HepG2 (cell line): ENCODE measurements around the gene ZMIZ1. TPM values are rescaled to one million over a fixed set of nuclear protein-coding genes. Genes with fewer than 3 reads are reported as not detected.
A peak's percentile ranks its signal among the peaks of the same experiment; 100 is the strongest.

Experiments
- ATAC-seq: fragments of 200-7000 bp; cut with Tn5 transposase; 3 replicates; pipeline ENCODE4 v1.9.1; 2020; ENCODE audit warnings: mild to moderate bottlenecking, moderate library complexity
- BruUV-seq: library from RNA; stranded (reverse); fragments of 400-500 nt; replicated peaks from 2 replicates; lab custom pipeline; 2021; lab: Mats Ljungman, UMichigan
- CTCF ChIA-PET: fragments of 300-600 bp; formaldehyde crosslinking; extraction: SDS; loops from one replicate; lab custom pipeline; 2021; ENCODE audit warnings: low total read pairs, inconsistent platforms, low intra/inter-chr PET ratio; lab: Yijun Ruan, JAX
- POLR2A ChIA-PET: fragments of 350-600 bp; sonication (Branson Sonifier 250); formaldehyde crosslinking; loops from one replicate; lab custom pipeline; 2020; ENCODE audit warnings: antibody characterized with exemption, inconsistent platforms; lab: Yijun Ruan, JAX
- DNase-seq: peaks from one replicate; pipeline ENCODE4 v3.0.0-alpha.2; 2015; ENCODE audit warnings: low spot score
- FAIRE-seq: peaks from 3 replicates; lab custom pipeline; 2011; peaks lifted over from hg19 to GRCh38; lab: Jason Lieb, UNC
- H2AFZ ChIP-seq: one replicate; pipeline ENCODE4 v1.6.1; 2011; ENCODE audit warnings: low read length, inconsistent platforms
- H3K27ac ChIP-seq: fragments of 300-600 bp; 3 replicates; pipeline ENCODE4 v1.8.0; 2011; ENCODE audit warnings: mixed run types, mild to moderate bottlenecking, mixed read lengths, low read length, inconsistent platforms; ENCODE audit not compliant: insufficient read depth; ENCODE audit errors: extremely low read length
- H3K27me3 ChIP-seq, 2 experiments: fragments of 200-600 bp in 1 of 2; 2 replicates in 1 of 2; 3 replicates in 1 of 2; pipeline versions ENCODE4 v1.6.0 to v1.8.0; 2011; ENCODE audit warnings: low read length in 2 of 2, mild to moderate bottlenecking in 2 of 2, moderate library complexity in 2 of 2, inconsistent platforms in 1 of 2; ENCODE audit not compliant: insufficient read depth in 2 of 2, control insufficient read depth in 1 of 2
- H3K36me3 ChIP-seq, 2 experiments: fragments of 200-600 bp in 1 of 2; replicated peaks in 1 of 2; 2 replicates in 1 of 2; 3 replicates in 1 of 2; pipeline versions ENCODE4 v1.5.1 to v1.8.0; 2011; ENCODE audit warnings: low read length in 2 of 2, inconsistent platforms in 1 of 2; ENCODE audit not compliant: insufficient read depth in 2 of 2, control insufficient read depth in 1 of 2
- H3K4me1 ChIP-seq: 2 replicates; pipeline ENCODE4 v1.5.1; 2012; ENCODE audit warnings: low read length, inconsistent platforms; ENCODE audit not compliant: insufficient read depth
- H3K4me2 ChIP-seq: 2 replicates; pipeline ENCODE4 v1.6.0; 2011; ENCODE audit warnings: low read depth, low read length, inconsistent platforms
- H3K4me3 ChIP-seq, 3 experiments: fragments of 200-600 bp in 1 of 3; sonication (generic), shearing (Covaris generic) in 1 of 3; replicated peaks in 1 of 3; 2 replicates each; pipeline ENCODE4 v1.5.1; 2011 to 2016; ENCODE audit warnings: low read length in 3 of 3, inconsistent platforms in 2 of 3, low read depth in 2 of 3, mild to moderate bottlenecking in 2 of 3, control low read depth in 1 of 3, mixed read lengths in 1 of 3; ENCODE audit not compliant: insufficient read depth in 1 of 3
- H3K79me2 ChIP-seq: one replicate; pipeline ENCODE4 v1.6.1; 2011; ENCODE audit warnings: low read length, inconsistent platforms; ENCODE audit not compliant: insufficient read depth
- H3K9ac ChIP-seq: 2 replicates; pipeline ENCODE4 v1.6.0; 2011; ENCODE audit warnings: mild to moderate bottlenecking, low read depth, low read length, inconsistent platforms; ENCODE audit not compliant: insufficient read depth
- H3K9me3 ChIP-seq: 2 replicates; pipeline ENCODE4 v1.5.1; 2012; ENCODE audit warnings: mild to moderate bottlenecking, low read length
- H4K20me1 ChIP-seq: 2 replicates; pipeline ENCODE4 v1.6.0; 2011; ENCODE audit warnings: inconsistent platforms, mild to moderate bottlenecking, low read length, moderate library complexity; ENCODE audit not compliant: insufficient read depth
- JUN ChIP-seq: sonication (generic); formaldehyde crosslinking; IDR thresholded peaks from 2 replicates; pipeline ENCODE4 v1.4.0; 2020; ENCODE audit warnings: mild to moderate bottlenecking, missing genetic modification reagents
- KMT2B ChIP-seq: IDR thresholded peaks from 2 replicates; pipeline ENCODE4 v1.6.1; 2016; ENCODE audit warnings: missing genetic modification reagents, missing compliant biosample characterization
- MXD4 ChIP-seq: IDR thresholded peaks from 2 replicates; pipeline ENCODE4 v1.6.1; 2016; ENCODE audit warnings: mild to moderate bottlenecking, missing biosample characterization, missing genetic modification reagents
- NFE2 ChIP-seq: sonication (generic); formaldehyde crosslinking; IDR thresholded peaks from 2 replicates; pipeline ENCODE4 v1.4.0; 2020; ENCODE audit warnings: missing genetic modification reagents
- NRL ChIP-seq: sonication (generic); formaldehyde crosslinking; IDR thresholded peaks from 2 replicates; pipeline ENCODE4 v1.5.0; 2020; ENCODE audit warnings: missing genetic modification reagents, mild to moderate bottlenecking, moderate library complexity, borderline replicate concordance
- RCOR2 ChIP-seq: IDR thresholded peaks from 2 replicates; pipeline ENCODE4 v1.6.1; 2016; ENCODE audit warnings: missing biosample characterization, missing genetic modification reagents
- SALL1 ChIP-seq: sonication (generic); formaldehyde crosslinking; IDR thresholded peaks from 2 replicates; pipeline ENCODE4 v1.8.0; 2022; ENCODE audit warnings: mild to moderate bottlenecking, missing genetic modification reagents
- SNAI1 ChIP-seq: sonication (generic); formaldehyde crosslinking; IDR thresholded peaks from 2 replicates; pipeline ENCODE4 v1.5.0; 2020; ENCODE audit warnings: mild to moderate bottlenecking, missing genetic modification reagents, borderline replicate concordance
- ZNF282 ChIP-seq: fragments of 450-650 bp; IDR thresholded peaks from 2 replicates; pipeline ENCODE4 v1.6.1; 2018; ENCODE audit not compliant: partially characterized antibody
- ZNF564 ChIP-seq: sonication (generic); formaldehyde crosslinking; IDR thresholded peaks from 2 replicates; pipeline ENCODE4 v1.8.1; 2023; ENCODE audit warnings: mild to moderate bottlenecking, missing genetic modification reagents
- WGBS: methylation state at CpG from one replicate; pipeline ENCODE4 v1.1.6; 2017; ENCODE audit warnings: low lambda C conversion rate; 5-methylcytosine and 5-hydroxymethylcytosine counted together
- in situ Hi-C: cut with HindIII; loops from 2 replicates; pipeline ENCODE4 v1.10.0; 2017; ENCODE audit warnings: low pct_unique_long_range_greater_than_20kb; ENCODE audit not compliant: extremely low pct_ligation_motif_present
- intact Hi-C: fragments of 100-400 bp; cut with micrococcal nuclease; formaldehyde crosslinking; loops from one replicate; pipeline ENCODE4 v1.10.0; 2022; ENCODE audit not compliant: unreplicated experiment
- polyA plus RNA-seq, 8 experiments: library from polyadenylated mRNA; depleted of rRNA in 3 of 8; stranded (reverse) in 7 of 8; unstranded in 1 of 8; fragments of >200 nt; fragmentation: Illumina TruSeq in 4 of 8; extraction: Trizol in 4 of 8; gene quantifications; 2 replicates each; pipeline versions ENCODE4 v1.2.1 to v1.2.3, GENCODE V29; 2011 to 2016; ENCODE audit warnings: low read depth in 4 of 8, missing spikeins in 1 of 8, mixed read lengths in 1 of 8; ENCODE audit not compliant: insufficient read depth in 1 of 8
- total RNA-seq, 5 experiments: library from RNA; depleted of rRNA; stranded (reverse); fragments of >200 nt; fragmentation: Illumina TruSeq; extraction: Trizol; gene quantifications; 2 replicates each; pipeline ENCODE4 v1.2.3, GENCODE V29; 2016; ENCODE audit warnings: low read depth in 1 of 5
- TF ChIP-seq, protein P1 (sequence below): sonication (generic); formaldehyde crosslinking; conservative IDR thresholded peaks from 2 replicates; pipeline ENCODE4 v1.4.0; 2020; ENCODE audit warnings: mild to moderate bottlenecking, missing genetic modification reagents, moderate library complexity
- TF ChIP-seq, protein P2 (sequence below): IDR thresholded peaks from 2 replicates; pipeline ENCODE4 v1.4.0; 2020; ENCODE audit warnings: mild to moderate bottlenecking, missing genetic modification reagents
- TF ChIP-seq, protein P3 (sequence below): sonication (generic); formaldehyde crosslinking; IDR thresholded peaks from 2 replicates; pipeline ENCODE4 v1.4.0; 2020; ENCODE audit warnings: missing genetic modification reagents, borderline replicate concordance
- TF ChIP-seq, protein P4 (sequence below): sonication (generic); formaldehyde crosslinking; IDR thresholded peaks from 2 replicates; pipeline ENCODE4 v1.4.0; 2020; ENCODE audit warnings: mild to moderate bottlenecking, missing genetic modification reagents

ZMIZ1 gene
- total and polyA plus RNA-seq, 2 of the 13 experiments (the other 11 are each of a cell fraction or from before 2014, with no cell fraction given): 5.3 to 10.2 TPM

DNA sequence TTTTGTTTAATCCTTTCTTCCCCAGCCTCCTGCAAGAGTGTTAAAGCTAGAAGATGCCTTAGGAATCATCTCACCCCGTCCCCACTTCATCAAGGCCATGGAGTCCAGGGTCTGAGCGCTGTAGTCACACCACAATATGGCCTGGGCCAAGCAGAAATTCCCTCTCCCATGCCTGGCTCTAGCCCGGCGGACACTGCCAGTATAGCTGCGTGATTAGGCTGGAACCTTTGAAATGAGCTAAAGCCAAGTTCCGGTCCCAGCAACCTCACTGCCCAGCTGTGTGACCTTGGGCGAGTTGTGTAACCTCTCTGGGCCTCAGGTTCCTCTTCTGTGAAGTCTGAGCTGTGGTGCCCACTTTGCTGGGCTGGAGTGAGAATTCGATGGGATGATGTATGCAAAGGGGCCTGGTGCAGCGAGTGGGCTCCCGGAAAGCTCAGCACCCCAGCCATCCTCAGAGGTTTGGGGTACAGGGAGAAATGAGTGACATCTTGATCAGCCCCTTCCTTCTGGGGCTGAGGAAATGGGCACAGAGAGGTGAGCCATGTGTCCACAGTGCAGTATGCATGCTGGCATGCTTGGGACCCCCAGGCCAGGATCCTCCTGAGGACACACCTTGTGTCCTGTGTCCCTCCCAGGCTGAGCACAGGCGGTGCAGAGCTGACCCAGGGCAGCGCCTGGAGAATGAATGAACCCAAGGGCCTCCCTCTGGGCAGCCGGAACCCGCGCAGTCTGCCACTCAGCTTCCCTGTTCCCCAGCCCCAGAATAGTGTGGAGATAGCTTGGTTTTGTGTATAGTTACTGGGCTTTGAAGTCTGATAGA is 118.6 kb downstream of the ZMIZ1 start:
- CTCF ChIA-PET: no interaction called here
- Histone ChIP-seq H3K36me3 (peaks cover 9 to 47% of the 10 kb centered on the region in 2 experiments; a peak in 4 of 5 replicates), H3K4me1 (peaks cover 90% of the 10 kb centered on the region), H3K27ac (peak overlapping the region; percentile 93), H2AFZ (no peak overlapping the region), H3K27me3 (no peaks in the 10 kb centered on the region), H3K9me3 (no peaks in the 10 kb centered on the region), H4K20me1 (no peaks in the 10 kb centered on the region), H3K4me3 (no peak overlapping the region), H3K4me2 (peak overlapping the region; percentile 67), H3K9ac (0 out of 2 replicates have a peak overlapping the region, but pooled peaks have one; percentile 68), H3K79me2 (peaks cover 3% of the 10 kb centered on the region)
- no TSS peak for BruUV-seq
- POLR2A ChIA-PET: interaction anchor here (1.0 to 3.8 kb wide), 4 partner anchors 29 to 213 kb away, joined by 4 to 22 read pairs (median 7); no protein-coding TSS in a partner anchor
- in situ Hi-C loops (loop anchor here (5.0 to 25.0 kb wide), 2 partner anchors 100 to 215 kb away; no protein-coding TSS in a partner anchor), intact Hi-C loops (loop anchor here (5.0 kb wide), 1 partner anchor 215 kb away; no protein-coding TSS in a partner anchor)
- 60% methylated on average over 8 of the region's 15 CpGs for WGBS
- DNase-seq (no peak), ATAC-seq (no peak), FAIRE-seq (no peak)
- TF ChIP-seq NFE2 (CRISPR knock-in tag) (no peak), SNAI1 (CRISPR knock-in tag) (no peak), MXD4 (CRISPR knock-in tag) (no peak), SALL1 (CRISPR knock-in tag) (no peak; the same call in 1 of the 2 replicates), JUN (CRISPR knock-in tag) (no peak), RCOR2 (CRISPR knock-in tag) (no peak; the same call in 1 of the 2 replicates), KMT2B (CRISPR knock-in tag) (no peak), NRL (no peak), ZNF282 (no peak), ZNF564 (CRISPR knock-in tag) (no peak)
- TF ChIP-seq, protein P1, sequence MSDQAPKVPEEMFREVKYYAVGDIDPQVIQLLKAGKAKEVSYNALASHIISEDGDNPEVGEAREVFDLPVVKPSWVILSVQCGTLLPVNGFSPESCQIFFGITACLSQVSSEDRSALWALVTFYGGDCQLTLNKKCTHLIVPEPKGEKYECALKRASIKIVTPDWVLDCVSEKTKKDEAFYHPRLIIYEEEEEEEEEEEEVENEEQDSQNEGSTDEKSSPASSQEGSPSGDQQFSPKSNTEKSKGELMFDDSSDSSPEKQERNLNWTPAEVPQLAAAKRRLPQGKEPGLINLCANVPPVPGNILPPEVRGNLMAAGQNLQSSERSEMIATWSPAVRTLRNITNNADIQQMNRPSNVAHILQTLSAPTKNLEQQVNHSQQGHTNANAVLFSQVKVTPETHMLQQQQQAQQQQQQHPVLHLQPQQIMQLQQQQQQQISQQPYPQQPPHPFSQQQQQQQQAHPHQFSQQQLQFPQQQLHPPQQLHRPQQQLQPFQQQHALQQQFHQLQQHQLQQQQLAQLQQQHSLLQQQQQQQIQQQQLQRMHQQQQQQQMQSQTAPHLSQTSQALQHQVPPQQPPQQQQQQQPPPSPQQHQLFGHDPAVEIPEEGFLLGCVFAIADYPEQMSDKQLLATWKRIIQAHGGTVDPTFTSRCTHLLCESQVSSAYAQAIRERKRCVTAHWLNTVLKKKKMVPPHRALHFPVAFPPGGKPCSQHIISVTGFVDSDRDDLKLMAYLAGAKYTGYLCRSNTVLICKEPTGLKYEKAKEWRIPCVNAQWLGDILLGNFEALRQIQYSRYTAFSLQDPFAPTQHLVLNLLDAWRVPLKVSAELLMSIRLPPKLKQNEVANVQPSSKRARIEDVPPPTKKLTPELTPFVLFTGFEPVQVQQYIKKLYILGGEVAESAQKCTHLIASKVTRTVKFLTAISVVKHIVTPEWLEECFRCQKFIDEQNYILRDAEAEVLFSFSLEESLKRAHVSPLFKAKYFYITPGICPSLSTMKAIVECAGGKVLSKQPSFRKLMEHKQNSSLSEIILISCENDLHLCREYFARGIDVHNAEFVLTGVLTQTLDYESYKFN: peak; percentile 19
- TF ChIP-seq, protein P2, sequence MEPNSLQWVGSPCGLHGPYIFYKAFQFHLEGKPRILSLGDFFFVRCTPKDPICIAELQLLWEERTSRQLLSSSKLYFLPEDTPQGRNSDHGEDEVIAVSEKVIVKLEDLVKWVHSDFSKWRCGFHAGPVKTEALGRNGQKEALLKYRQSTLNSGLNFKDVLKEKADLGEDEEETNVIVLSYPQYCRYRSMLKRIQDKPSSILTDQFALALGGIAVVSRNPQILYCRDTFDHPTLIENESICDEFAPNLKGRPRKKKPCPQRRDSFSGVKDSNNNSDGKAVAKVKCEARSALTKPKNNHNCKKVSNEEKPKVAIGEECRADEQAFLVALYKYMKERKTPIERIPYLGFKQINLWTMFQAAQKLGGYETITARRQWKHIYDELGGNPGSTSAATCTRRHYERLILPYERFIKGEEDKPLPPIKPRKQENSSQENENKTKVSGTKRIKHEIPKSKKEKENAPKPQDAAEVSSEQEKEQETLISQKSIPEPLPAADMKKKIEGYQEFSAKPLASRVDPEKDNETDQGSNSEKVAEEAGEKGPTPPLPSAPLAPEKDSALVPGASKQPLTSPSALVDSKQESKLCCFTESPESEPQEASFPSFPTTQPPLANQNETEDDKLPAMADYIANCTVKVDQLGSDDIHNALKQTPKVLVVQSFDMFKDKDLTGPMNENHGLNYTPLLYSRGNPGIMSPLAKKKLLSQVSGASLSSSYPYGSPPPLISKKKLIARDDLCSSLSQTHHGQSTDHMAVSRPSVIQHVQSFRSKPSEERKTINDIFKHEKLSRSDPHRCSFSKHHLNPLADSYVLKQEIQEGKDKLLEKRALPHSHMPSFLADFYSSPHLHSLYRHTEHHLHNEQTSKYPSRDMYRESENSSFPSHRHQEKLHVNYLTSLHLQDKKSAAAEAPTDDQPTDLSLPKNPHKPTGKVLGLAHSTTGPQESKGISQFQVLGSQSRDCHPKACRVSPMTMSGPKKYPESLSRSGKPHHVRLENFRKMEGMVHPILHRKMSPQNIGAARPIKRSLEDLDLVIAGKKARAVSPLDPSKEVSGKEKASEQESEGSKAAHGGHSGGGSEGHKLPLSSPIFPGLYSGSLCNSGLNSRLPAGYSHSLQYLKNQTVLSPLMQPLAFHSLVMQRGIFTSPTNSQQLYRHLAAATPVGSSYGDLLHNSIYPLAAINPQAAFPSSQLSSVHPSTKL: 0 out of 2 replicates have a peak, but pooled peaks have one; percentile 7
- TF ChIP-seq, protein P3, sequence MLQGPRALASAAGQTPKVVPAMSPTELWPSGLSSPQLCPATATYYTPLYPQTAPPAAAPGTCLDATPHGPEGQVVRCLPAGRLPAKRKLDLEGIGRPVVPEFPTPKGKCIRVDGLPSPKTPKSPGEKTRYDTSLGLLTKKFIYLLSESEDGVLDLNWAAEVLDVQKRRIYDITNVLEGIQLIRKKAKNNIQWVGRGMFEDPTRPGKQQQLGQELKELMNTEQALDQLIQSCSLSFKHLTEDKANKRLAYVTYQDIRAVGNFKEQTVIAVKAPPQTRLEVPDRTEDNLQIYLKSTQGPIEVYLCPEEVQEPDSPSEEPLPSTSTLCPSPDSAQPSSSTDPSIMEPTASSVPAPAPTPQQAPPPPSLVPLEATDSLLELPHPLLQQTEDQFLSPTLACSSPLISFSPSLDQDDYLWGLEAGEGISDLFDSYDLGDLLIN (CRISPR knock-in tag): no peak
- TF ChIP-seq, protein P4, sequence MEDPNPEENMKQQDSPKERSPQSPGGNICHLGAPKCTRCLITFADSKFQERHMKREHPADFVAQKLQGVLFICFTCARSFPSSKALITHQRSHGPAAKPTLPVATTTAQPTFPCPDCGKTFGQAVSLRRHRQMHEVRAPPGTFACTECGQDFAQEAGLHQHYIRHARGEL (CRISPR knock-in tag): no peak
